Parathyroid adenoma (tissue), 2 donors: ENCODE results near the gene DNAAF2.

Experiments used
- H2AFZ ChIP-seq: fragments of 300-600 bp; sonication (generic); one replicate; pipeline ENCODE4 v1.7.0; 2017; ENCODE audit warnings: antibody characterized with exemption, mild to moderate bottlenecking
- H3K27ac ChIP-seq: fragments of 300-600 bp; sonication (generic); one replicate; pipeline ENCODE4 v1.7.0; 2017
- H3K27me3 ChIP-seq: fragments of 300-600 bp; sonication (generic); one replicate; pipeline ENCODE4 v1.7.0; 2017; ENCODE audit warnings: low read length; ENCODE audit not compliant: control insufficient read depth, insufficient read depth
- H3K36me3 ChIP-seq: fragments of 300-600 bp; sonication (generic); one replicate; pipeline ENCODE4 v1.7.0; 2017; ENCODE audit warnings: low read length; ENCODE audit not compliant: control insufficient read depth, insufficient read depth
- H3K4me1 ChIP-seq: fragments of 300-600 bp; sonication (generic); one replicate; pipeline ENCODE4 v1.7.0; 2017; ENCODE audit warnings: control low read depth
- H3K4me2 ChIP-seq: fragments of 300-600 bp; sonication (generic); one replicate; pipeline ENCODE4 v1.7.0; 2017; ENCODE audit warnings: low read length
- H3K4me3 ChIP-seq: fragments of 300-600 bp; sonication (generic); one replicate; pipeline ENCODE4 v1.7.0; 2017; ENCODE audit warnings: low read depth, low read length
- H3K79me2 ChIP-seq: fragments of 300-600 bp; sonication (generic); one replicate; pipeline ENCODE4 v1.7.0; 2017; ENCODE audit warnings: control low read depth
- H3K9ac ChIP-seq: fragments of 300-600 bp; sonication (generic); one replicate; pipeline ENCODE4 v1.7.0; 2017; ENCODE audit warnings: mild to moderate bottlenecking
- H3K9me3 ChIP-seq: fragments of 300-600 bp; sonication (generic); one replicate; pipeline ENCODE4 v1.7.0; 2017; ENCODE audit warnings: low read length; ENCODE audit not compliant: control insufficient read depth
- CTCF ChIP-seq: fragments of 300-600 bp; sonication (generic); IDR thresholded peaks from one replicate; pipeline ENCODE4 v1.7.0; 2017; ENCODE audit warnings: antibody characterized with exemption, mild to moderate bottlenecking
- donor health status: primary hyperparathyroidism.

The DNAAF2 gene

DNA sequence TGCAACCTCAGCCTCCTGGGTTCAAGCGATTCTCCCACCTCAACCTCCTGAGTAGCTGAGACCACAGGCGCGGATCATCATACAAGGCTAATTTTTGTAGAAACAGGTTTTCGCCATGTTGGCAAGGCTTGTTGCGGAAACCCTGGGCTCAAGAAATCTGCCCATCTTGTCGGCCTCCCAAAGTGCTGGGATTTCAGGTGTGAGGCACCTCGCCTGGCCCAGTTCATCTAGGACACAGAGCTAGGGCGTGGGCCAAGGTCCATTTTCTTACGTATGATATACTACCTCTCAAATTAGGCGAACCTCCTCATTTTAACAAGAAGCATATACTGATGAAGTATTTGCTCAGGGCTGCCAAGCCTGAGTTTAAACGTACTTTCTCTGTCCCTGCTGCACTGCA is 51.0 kb downstream of the DNAAF2 start:
- Histone ChIP-seq H3K27ac (no peak overlapping the region), H3K4me2 (no peak overlapping the region), H3K79me2 (peaks cover 40% of the 10 kb centered on the region), H3K36me3 (no peaks in the 10 kb centered on the region), H2AFZ (no peak overlapping the region), H3K9me3 (no peaks in the 10 kb centered on the region), H3K27me3 (no peaks in the 10 kb centered on the region), H3K4me1 (peaks cover 3% of the 10 kb centered on the region), H3K4me3 (no peak overlapping the region), H3K9ac (no peak overlapping the region)
- TF ChIP-seq CTCF: no peak

DNA sequence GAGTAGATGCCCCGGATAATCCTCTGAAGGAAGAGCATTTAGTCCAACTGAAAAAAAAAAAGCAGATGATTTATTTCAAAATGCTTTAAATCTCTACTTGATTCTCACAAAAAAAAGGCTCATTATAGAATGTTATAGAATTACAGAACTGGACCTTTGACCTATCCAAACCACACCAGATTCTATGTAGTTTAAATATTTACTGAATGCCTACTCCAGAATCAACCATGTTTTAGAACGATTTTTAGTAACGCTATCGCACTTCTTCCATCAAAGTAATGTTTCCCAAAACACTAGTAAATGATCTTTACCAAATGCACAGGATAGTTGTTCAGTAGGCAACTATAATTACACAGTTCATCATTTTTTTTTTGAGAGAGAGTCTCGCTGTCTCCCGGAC is 51.4 kb downstream of the DNAAF2 start:
- TF ChIP-seq CTCF: no peak
- H3K9me3 ChIP-seq: no peaks in the 10 kb centered on the region
- H3K4me1 ChIP-seq: peaks cover 3% of the 10 kb centered on the region
- no peaks in the 10 kb centered on the region for H3K36me3 ChIP-seq
- H2AFZ ChIP-seq: no peak overlapping the region
- no peak overlapping the region for H3K4me3 ChIP-seq
- no peaks in the 10 kb centered on the region for H3K27me3 ChIP-seq
- H3K9ac ChIP-seq: no peak overlapping the region
- H3K27ac ChIP-seq: no peak overlapping the region
- peaks cover 41% of the 10 kb centered on the region for H3K79me2 ChIP-seq
- no peak overlapping the region for H3K4me2 ChIP-seq

GRCh38 chr14:49582113-49582977 is 52.7 kb downstream of the DNAAF2 start:
- H3K4me3 ChIP-seq: no peak overlapping the region
- no peaks in the 10 kb centered on the region for H3K36me3 ChIP-seq
- no peak for TF ChIP-seq CTCF
- H3K9ac ChIP-seq: no peak overlapping the region
- H3K27me3 ChIP-seq: no peaks in the 10 kb centered on the region
- H3K4me2 ChIP-seq: no peak overlapping the region
- H3K4me1 ChIP-seq: peaks cover 3% of the 10 kb centered on the region
- peaks cover 41% of the 10 kb centered on the region for H3K79me2 ChIP-seq
- no peaks in the 10 kb centered on the region for H3K9me3 ChIP-seq
- H3K27ac ChIP-seq: no peak overlapping the region
- H2AFZ ChIP-seq: no peak overlapping the region

GRCh38 chr14:49581209-49582112 is 53.6 kb downstream of the DNAAF2 start:
- TF ChIP-seq CTCF: no peak
- Histone ChIP-seq H3K4me2 (no peak overlapping the region), H3K9me3 (no peaks in the 10 kb centered on the region), H3K36me3 (no peaks in the 10 kb centered on the region), H3K79me2 (peaks cover 41% of the 10 kb centered on the region), H3K27me3 (no peaks in the 10 kb centered on the region), H2AFZ (no peak overlapping the region), H3K4me3 (no peak overlapping the region), H3K27ac (no peak overlapping the region), H3K4me1 (peaks cover 3% of the 10 kb centered on the region), H3K9ac (no peak overlapping the region)
